ENCODE results near the gene CIROP.

The CIROP gene

DNA sequence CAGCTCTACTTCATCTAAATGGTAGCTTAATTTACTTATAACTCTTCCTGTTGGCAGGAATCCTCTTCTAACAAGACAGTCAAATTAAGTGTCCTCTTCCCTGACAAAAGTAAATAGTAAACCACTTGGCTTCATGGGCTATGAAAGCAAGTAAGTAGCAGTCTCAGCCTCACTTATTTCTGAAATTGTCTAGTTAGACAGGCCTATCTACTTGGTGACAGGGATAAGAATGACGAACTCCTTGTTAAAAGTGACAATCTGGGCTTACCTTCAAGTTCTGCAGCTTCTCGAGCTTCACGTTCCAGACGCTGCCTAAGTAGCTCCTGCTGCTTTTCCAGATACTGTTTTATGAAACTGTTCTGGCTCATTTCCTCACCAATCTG is 14.5 kb downstream of the CIROP start:
- Histone ChIP-seq H3F3A (ENCODE audit: control insufficient read depth, insufficient read depth) (no peaks in the 10 kb centered on the region), H3K27ac (ENCODE audit: low read depth, low read length) (no peak overlapping the region), H3K4me1 (ENCODE audit: control insufficient read depth, low read length) (peaks cover 15% of the 10 kb centered on the region), H4K20me1 (ENCODE audit: control insufficient read depth, insufficient read depth, low read depth, low read length) (peaks cover 14% of the 10 kb centered on the region), H3K9me2 (replicated peaks; ENCODE audit: control insufficient read depth, low read length) (no peaks in the 10 kb centered on the region), H3K79me2 (ENCODE audit: control insufficient read depth, low read length) (peaks cover 49% of the 10 kb centered on the region), H3K27me3 (ENCODE audit: control insufficient read depth, low read length) (no peaks in the 10 kb centered on the region), H3K4me3 (ENCODE audit: low read length) (no peak overlapping the region), H3K9me3 (ENCODE audit: control insufficient read depth, insufficient read depth, low read length) (no peaks in the 10 kb centered on the region), H3K36me3 (ENCODE audit: control insufficient read depth, low read length) (peaks cover 85% of the 10 kb centered on the region), H3K4me2 (ENCODE audit: low read length) (no peak overlapping the region)
- TF ChIP-seq EZH2phosphoT487 (IDR thresholded peaks at IDR 0.05; ENCODE audit: borderline replicate concordance, low read length) (no peak), CTCF (IDR thresholded peaks at IDR 0.05; ENCODE audit: low read depth, low read length, poor library complexity, severe bottlenecking) (no peak)

DNA sequence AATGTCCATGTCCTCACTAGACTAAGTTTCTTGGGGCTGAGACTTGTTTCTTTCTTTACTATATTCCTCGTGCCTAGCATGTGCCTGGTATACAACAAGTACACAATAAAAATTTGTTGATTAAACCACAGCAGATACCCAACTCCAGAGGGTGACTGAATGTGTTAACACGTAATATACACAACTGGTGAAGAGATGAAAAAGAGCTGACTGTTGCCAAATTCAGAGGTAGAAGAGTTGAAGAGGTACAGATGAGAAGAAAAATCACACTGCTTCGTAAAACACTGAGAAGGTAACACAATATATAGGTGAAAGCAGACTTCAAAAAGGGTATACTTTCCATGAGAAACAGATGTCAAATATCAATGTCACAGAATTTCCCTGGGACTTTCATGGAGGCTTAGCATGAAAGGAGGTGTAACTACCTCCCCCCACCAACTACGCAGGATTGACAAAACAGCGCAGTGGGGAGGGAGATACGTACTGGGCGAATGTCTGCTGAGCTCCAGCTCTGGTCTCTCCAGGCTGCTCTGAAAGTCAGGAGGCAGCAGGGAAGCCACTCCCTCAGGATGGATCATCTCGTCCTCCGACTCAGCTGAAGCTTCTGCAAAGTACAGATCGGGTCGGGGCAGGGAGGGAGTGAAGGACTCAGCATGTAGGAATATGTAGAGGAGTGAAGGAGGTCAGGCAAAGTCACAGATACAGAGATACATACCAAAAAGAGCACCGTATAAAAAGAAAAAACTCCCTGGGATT is 15.1 kb downstream of the CIROP start:
- Histone ChIP-seq H3K27ac (ENCODE audit: low read depth, low read length) (no peak overlapping the region), H3K4me1 (ENCODE audit: control insufficient read depth, low read length) (peaks cover 15% of the 10 kb centered on the region), H3K79me2 (ENCODE audit: control insufficient read depth, low read length) (peaks cover 46% of the 10 kb centered on the region), H3K4me3 (ENCODE audit: low read length) (no peak overlapping the region), H4K20me1 (ENCODE audit: control insufficient read depth, insufficient read depth, low read depth, low read length) (peaks cover 14% of the 10 kb centered on the region), H3K9me2 (replicated peaks; ENCODE audit: control insufficient read depth, low read length) (no peaks in the 10 kb centered on the region), H3K36me3 (ENCODE audit: control insufficient read depth, low read length) (peaks cover 89% of the 10 kb centered on the region), H3K27me3 (ENCODE audit: control insufficient read depth, low read length) (no peaks in the 10 kb centered on the region), H3K9me3 (ENCODE audit: control insufficient read depth, insufficient read depth, low read length) (no peaks in the 10 kb centered on the region), H3F3A (ENCODE audit: control insufficient read depth, insufficient read depth) (no peaks in the 10 kb centered on the region), H3K4me2 (ENCODE audit: low read length) (no peak overlapping the region)
- TF ChIP-seq CTCF (IDR thresholded peaks at IDR 0.05; ENCODE audit: low read depth, low read length, poor library complexity, severe bottlenecking): no peak
- TF ChIP-seq EZH2phosphoT487 (IDR thresholded peaks at IDR 0.05; ENCODE audit: borderline replicate concordance, low read length): no peak

GRCh38 chr14:23086565-23086964 is 18.2 kb downstream of the CIROP start:
- Histone ChIP-seq H3K79me2 (ENCODE audit: control insufficient read depth, low read length) (peaks cover 15% of the 10 kb centered on the region), H3K9me3 (ENCODE audit: control insufficient read depth, insufficient read depth, low read length) (no peaks in the 10 kb centered on the region), H3K27me3 (ENCODE audit: control insufficient read depth, low read length) (no peaks in the 10 kb centered on the region), H3K4me2 (ENCODE audit: low read length) (no peak overlapping the region), H3K4me1 (ENCODE audit: control insufficient read depth, low read length) (no peaks in the 10 kb centered on the region), H3K4me3 (ENCODE audit: low read length) (no peak overlapping the region), H3K36me3 (ENCODE audit: control insufficient read depth, low read length) (peaks cover 95% of the 10 kb centered on the region), H3F3A (ENCODE audit: control insufficient read depth, insufficient read depth) (no peaks in the 10 kb centered on the region), H3K27ac (ENCODE audit: low read depth, low read length) (no peak overlapping the region), H3K9me2 (replicated peaks; ENCODE audit: control insufficient read depth, low read length) (no peaks in the 10 kb centered on the region), H4K20me1 (ENCODE audit: control insufficient read depth, insufficient read depth, low read depth, low read length) (no peaks in the 10 kb centered on the region)
- TF ChIP-seq EZH2phosphoT487 (IDR thresholded peaks at IDR 0.05; ENCODE audit: borderline replicate concordance, low read length) (no peak), CTCF (IDR thresholded peaks at IDR 0.05; ENCODE audit: low read depth, low read length, poor library complexity, severe bottlenecking) (no peak)
